NCI-H2029 (cell line): Measurements from ENCODE around the gene SPDEF.
A peak's percentile ranks its signal among the peaks of the same experiment; 100 is the strongest.

Source experiments
- DNase-seq: peaks from one replicate; lab custom pipeline; 2025; lab: John Stamatoyannopoulos, UW

Gene SPDEF

GRCh38 chr6:34556031-34556471 is at the start of gene SPDEF:
Gene SPDEF, minus strand, starts transcription at chr6:34556329. Its CDS starts 11,874 bp downstream, at chr6:34544455.
- DNase-seq, result peak; percentile 21

GRCh38 chr6:34603707-34604106 is 47.6 kb upstream of the SPDEF start:
- no peak for DNase-seq

- DNase-seq, result peak; percentile 74
Measured at GRCh38 chr6:34602318-34603111, 46.4 kb upstream of the SPDEF start.

- DNase-seq, result peak; percentile 92
Measured at GRCh38 chr6:34601706-34602105, 45.6 kb upstream of the SPDEF start.

GRCh38 chr6:34600796-34601195 is 44.7 kb upstream of the SPDEF start:
- DNase-seq, result no peak

GRCh38 chr6:34600101-34600500 is 44.0 kb upstream of the SPDEF start:
- no peak for DNase-seq

- DNase-seq, result no peak
Measured at GRCh38 chr6:34598712-34599111, 42.6 kb upstream of the SPDEF start.

- no peak for DNase-seq
Measured at GRCh38 chr6:34597605-34598353, 41.6 kb upstream of the SPDEF start.

- no peak for DNase-seq
Measured at GRCh38 chr6:34596798-34597197, 40.7 kb upstream of the SPDEF start.

GRCh38 chr6:34595332-34596184 is 39.4 kb upstream of the SPDEF start:
- no peak for DNase-seq

- peak; percentile 73 for DNase-seq
Measured at GRCh38 chr6:34593701-34594100, 37.6 kb upstream of the SPDEF start.

GRCh38 chr6:34592208-34592952 is 36.3 kb upstream of the SPDEF start:
- no peak for DNase-seq

GRCh38 chr6:34589691-34590090 is 33.6 kb upstream of the SPDEF start:
- no peak for DNase-seq

GRCh38 chr6:34589140-34589539 is 33.0 kb upstream of the SPDEF start:
- DNase-seq, result no peak

GRCh38 chr6:34587851-34588250 is 31.7 kb upstream of the SPDEF start:
- DNase-seq, result no peak

GRCh38 chr6:34587325-34587724 is 31.2 kb upstream of the SPDEF start:
- DNase-seq, result no peak

GRCh38 chr6:34586327-34587040 is 30.4 kb upstream of the SPDEF start:
- no peak for DNase-seq

GRCh38 chr6:34585512-34586061 is 29.5 kb upstream of the SPDEF start:
- no peak for DNase-seq

- no peak for DNase-seq
Measured at GRCh38 chr6:34585108-34585507, 29.0 kb upstream of the SPDEF start.

GRCh38 chr6:34584694-34585093 is 28.6 kb upstream of the SPDEF start:
- no peak for DNase-seq
